Astrocyte of the cerebellum (primary cell): ENCODE data around the gene DDX20.

Experiments
- DNase-seq: peaks from one replicate; pipeline ENCODE4 v3.0.0-alpha.2; 2011; ENCODE audit warnings: low read depth
- H3K4me3 ChIP-seq: 2 replicates; pipeline ENCODE4 v1.5.1; 2011; ENCODE audit warnings: mild to moderate bottlenecking, low read depth, low read length, moderate library complexity
- in situ Hi-C: cut with HindIII; loops from 2 replicates; pipeline ENCODE4 v1.10.0; 2017; ENCODE audit warnings: low sequenced_read_pairs
- TF ChIP-seq, protein P1 (sequence below): IDR thresholded peaks from 2 replicates; pipeline ENCODE4 v1.5.1; 2012; ENCODE audit warnings: low read length, low read depth, moderate library complexity, mild to moderate bottlenecking; ENCODE audit errors: missing control alignments

DDX20 gene

DNA sequence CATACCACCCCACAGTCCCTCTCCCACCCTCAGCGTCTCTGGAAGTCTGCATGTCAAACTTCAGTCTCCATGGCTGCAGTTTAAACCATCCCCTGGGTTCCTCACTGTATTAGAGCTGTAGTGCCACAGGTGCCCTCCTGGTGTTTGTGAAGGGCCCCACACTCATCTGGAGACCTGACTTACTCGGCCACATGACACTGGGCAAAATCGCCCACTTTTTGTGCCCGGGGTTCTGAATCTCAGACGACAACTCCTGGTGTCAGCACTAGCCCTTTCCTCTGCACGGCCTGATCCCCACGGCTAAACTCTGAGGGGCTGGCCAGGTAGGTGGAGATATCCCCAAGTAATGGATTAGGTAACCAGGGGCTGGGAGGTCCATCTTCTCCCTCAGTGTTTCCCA, 23.0 kb upstream of the DDX20 start:
- H3K4me3 ChIP-seq: no peak overlapping the region
- TF ChIP-seq, protein P1, sequence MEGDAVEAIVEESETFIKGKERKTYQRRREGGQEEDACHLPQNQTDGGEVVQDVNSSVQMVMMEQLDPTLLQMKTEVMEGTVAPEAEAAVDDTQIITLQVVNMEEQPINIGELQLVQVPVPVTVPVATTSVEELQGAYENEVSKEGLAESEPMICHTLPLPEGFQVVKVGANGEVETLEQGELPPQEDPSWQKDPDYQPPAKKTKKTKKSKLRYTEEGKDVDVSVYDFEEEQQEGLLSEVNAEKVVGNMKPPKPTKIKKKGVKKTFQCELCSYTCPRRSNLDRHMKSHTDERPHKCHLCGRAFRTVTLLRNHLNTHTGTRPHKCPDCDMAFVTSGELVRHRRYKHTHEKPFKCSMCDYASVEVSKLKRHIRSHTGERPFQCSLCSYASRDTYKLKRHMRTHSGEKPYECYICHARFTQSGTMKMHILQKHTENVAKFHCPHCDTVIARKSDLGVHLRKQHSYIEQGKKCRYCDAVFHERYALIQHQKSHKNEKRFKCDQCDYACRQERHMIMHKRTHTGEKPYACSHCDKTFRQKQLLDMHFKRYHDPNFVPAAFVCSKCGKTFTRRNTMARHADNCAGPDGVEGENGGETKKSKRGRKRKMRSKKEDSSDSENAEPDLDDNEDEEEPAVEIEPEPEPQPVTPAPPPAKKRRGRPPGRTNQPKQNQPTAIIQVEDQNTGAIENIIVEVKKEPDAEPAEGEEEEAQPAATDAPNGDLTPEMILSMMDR: no peak
- in situ Hi-C loops: loop anchor here (5.0 kb wide), 1 partner anchor 40 kb away; no protein-coding TSS in a partner anchor
- no peak for DNase-seq

DNA sequence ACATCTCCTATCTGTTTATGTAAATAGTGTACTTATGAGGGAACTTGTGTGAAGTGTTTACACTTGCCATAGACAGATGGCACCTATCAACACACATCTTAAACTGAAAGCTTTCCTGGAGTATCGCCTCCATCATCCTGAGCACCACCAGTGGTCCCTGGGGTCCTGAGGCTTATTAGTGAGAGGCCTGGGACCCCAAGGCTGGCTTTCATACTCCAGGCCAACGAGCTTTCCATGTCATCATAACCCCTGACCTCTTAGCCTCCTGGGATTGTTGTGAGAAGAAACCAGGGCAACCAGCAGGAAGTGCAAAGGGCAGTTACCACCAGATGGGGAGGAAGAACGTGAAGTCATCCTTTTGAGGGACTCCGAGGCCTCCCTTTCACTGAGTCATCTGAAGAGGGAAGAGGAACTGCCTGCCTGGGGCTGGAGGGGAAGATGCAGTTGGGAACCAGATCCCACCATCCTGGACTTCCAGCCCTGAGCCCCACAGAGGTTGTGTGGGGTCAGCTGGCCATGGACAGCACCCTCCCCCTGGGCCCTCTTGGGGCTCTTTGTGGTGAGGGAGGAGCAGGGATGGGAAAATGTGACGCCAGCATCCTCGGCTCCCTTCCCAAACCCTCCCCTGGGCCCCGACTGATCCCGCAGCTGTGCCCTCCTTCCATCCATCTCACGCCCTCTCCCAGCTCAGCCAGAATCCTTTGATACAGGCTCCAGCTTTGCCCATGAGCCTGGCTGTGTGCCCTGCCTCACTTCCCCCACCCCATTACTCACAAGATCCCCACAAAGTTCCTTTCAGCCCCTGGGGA, 22.3 kb upstream of the DDX20 start:
- TF ChIP-seq, protein P1: no peak
- H3K4me3 ChIP-seq: no peak overlapping the region
- no peak for DNase-seq
- in situ Hi-C loops: loop anchor here (5.0 kb wide), 1 partner anchor 41 kb away; no protein-coding TSS in a partner anchor

GRCh38 chr1:111733992-111734341, 21.7 kb upstream of the DDX20 start:
- in situ Hi-C loops: loop anchor here (5.0 kb wide), 1 partner anchor 42 kb away; no protein-coding TSS in a partner anchor
- no peak overlapping the region for H3K4me3 ChIP-seq
- TF ChIP-seq, protein P1: no peak

DNA sequence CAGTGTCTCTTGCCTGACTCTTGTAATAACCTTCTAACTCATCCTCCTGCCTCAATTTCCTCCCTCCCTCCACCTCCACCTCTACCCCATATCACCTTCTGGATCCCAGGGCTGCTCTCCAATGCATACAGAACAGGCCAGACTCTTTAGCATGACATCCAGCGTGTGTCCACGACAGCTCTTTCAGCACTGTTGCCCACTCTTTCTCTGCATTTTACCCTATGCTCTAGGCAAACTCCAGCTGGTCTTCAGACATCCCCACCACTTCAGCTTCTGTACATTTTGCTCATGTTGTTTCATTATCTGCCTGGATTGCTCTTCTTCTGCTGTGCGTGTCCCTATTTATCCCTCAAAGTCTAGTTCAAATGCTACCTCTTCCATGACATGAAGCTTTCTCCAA, 21.3 kb upstream of the DDX20 start:
- no peak overlapping the region for H3K4me3 ChIP-seq
- in situ Hi-C loops: loop anchor here (5.0 kb wide), 1 partner anchor 42 kb away; no protein-coding TSS in a partner anchor
- TF ChIP-seq, protein P1: no peak
- no peak for DNase-seq

More at GRCh38 chr1:111733992-111734341, 21.7 kb upstream of the DDX20 start:
- no peak for DNase-seq

GRCh38 chr1:111734856-111735255, 20.8 kb upstream of the DDX20 start:
- TF ChIP-seq, protein P1: no peak
- no peak for DNase-seq

GRCh38 chr1:111735321-111735720, 20.4 kb upstream of the DDX20 start:
- DNase-seq: no peak
- TF ChIP-seq, protein P1: no peak
- in situ Hi-C loops: no loop called here
- H3K4me3 ChIP-seq: no peak overlapping the region

More at GRCh38 chr1:111734856-111735255, 20.8 kb upstream of the DDX20 start:
- no peak overlapping the region for H3K4me3 ChIP-seq
- in situ Hi-C loops: loop anchor here (5.0 kb wide), 1 partner anchor 43 kb away; no protein-coding TSS in a partner anchor
